ENCODE results near the gene TMEM238L.
"Not testable (repeated sequence)": the region's sequence is repeated elsewhere in the genome, so short reads cannot be mapped to it uniquely, and the experiment has no call there.

The TMEM238L gene, protein sequence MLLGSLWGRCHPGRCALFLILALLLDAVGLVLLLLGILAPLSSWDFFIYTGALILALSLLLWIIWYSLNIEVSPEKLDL

DNA sequence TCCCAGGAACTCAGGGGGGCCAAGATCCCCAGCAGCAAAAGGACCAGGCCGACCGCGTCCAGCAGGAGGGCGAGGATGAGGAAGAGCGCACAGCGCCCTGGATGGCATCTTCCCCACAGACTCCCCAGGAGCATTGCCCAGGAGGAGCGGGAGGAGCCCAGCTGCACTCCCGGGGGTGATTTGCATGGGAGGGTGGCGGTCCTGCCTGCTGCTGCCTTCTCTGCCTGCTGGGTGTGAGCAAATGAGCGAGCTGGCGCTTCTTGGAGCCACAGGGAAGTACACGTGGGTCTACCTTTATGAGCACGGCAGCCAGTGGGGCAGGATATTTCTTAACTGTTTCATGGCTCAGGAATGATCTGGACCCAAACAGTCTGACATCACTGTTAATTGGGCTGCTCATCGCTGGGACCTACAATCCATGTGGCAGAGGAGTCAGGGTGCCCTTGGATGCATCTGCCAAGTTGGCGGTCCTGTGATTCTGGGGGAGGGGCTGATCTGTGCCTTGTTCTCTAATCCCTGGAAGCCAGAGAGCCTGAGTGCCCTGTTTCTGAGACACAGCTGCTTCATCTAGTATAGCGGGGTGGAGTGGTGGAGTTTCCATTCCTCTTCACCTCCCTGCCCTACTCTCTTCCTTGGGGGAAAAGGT lies at the start of gene TMEM238L:
Gene TMEM238L (minus strand): TSS at position 270 of the 646 bp plus-strand sequence. CDS start 136 bp downstream, at position 134.
- peak; percentile 54 to 78 for DNase-seq

DNA sequence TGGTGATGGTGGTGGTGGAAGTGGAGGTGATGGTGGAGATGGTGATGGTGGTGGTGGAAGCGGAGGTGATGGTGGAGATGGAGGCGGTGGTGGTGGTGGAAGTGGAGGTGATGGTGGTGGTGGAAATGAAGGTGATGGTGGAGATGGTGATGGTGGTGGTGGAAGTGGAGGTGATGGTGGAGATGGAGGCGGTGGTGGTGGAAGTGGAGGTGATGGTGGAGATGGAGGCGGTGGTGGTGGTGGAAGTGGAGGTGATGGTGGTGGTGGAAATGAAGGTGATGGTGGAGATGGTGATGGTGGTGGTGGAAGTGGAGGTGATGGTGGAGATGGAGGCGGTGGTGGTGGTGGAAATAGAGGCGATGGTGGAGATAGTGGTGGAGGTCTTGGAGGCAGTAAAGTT lies 42.7 kb upstream of the TMEM238L start:
- not testable (repeated sequence) for DNase-seq

DNA sequence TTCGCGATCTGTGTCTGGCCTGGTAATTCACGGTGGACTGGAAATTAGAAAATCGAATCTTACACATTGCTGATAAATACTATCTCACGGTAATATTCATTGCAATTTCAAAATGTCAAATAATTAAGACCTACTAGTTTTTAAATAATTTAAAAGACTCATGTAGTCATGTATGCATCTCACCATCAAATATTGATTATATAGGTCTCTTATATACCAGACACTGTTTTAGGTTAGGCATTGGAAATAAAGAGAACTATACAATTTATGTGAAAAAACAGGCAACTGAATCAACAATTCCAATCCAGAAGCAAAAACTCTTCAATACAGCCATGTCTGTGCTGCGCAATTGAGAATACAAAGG lies 41.5 kb upstream of the TMEM238L start:
- DNase-seq = no peak

DNA sequence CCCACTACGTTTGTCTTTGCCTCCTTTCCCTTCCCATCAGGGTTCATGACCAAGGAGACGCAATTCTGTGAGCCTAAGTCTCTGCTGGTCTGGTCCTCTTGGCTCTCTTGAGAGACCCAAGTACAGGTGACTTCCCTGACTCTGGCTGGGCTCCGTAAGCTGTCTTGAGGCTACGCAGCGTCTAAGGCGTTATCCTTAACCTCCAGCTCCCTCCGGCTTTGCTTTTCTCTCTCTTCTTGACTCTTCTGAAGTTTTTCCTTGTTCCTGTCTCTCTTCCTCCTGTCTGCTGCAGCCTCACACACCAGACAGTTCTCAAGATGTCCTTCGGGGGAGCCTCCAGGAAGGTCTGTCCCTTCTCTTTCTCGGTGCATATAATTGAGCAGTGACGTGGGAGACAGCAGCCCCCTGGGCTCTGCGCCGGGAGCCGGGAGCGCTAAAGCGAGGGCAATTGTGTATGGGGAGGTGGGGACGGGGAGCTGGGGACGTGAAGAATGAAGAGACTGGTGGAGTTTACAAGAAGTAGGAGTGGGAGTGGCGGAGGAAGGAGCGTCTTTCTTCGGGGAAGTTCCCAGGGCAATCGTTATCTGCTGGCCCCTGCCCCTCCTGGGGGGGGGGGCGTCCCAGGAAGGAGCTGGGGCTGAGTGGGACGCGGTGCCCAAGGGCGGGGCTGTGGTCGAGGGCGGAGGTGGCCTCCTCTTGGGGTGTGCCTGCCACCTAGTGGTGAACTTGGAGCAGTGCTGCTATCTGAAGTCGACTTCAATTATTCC lies 40.9 kb upstream of the TMEM238L start:
- DNase-seq = peak; percentile 33 to 59

DNA sequence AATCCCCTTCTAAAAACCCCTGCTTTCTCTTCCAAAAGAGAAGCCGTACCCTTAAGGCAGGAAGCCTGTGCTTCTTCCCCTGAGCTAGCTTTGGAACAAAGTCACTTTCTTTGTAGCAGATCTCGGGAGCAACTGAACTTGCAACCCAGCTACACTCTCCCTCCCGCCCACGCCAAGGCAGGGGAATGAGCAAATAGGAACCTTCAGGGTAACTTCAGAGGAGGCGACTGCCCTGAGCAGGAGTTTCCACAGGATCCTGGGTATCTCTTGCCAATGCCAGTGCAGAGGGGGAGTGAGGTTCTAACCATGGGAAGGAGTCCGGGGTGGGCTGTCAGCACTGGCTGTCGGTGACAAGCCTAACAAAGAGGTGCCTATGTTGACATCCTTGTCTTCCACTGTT lies 39.9 kb upstream of the TMEM238L start:
- DNase-seq = no peak

DNA sequence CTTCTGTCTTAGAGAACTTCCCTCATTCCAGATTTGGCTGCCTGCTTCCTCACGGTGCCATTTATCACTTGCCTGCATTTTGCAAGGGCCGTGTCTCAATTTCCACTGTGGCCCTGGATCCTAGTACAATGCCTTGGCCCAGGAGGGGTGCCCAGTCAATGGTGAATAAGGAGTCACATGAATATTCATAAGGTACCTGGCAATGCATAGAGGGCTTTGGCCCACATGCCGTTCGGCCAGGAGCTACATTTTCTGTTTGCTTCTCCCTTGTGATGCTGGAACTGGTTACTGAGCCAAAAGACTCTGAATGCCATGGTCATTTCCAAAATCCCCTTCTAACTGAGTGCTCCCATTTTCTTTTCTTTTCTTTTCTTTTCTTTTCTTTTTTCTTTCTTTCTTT lies 38.8 kb upstream of the TMEM238L start:
- DNase-seq = no peak

DNA sequence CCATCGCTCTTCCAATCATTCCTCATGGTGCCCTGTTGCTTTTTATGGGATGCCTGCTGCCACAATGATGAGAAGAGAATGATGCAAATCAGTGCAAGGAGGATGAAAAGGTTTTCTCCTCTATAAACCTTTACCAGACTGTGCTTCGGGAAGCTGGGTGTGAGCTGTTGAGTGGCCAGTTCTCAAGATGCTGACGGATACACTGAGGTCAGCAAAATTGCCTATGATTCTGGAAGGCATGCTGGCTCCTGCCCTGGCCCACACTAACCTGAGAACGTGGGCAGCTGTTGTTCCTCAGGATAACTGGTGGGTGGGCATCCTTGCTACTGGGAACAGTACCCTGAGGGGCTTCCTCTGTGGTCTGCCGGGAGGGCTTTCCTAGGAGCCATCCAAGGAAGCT lies 34.8 kb upstream of the TMEM238L start:
- DNase-seq = no peak

DNA sequence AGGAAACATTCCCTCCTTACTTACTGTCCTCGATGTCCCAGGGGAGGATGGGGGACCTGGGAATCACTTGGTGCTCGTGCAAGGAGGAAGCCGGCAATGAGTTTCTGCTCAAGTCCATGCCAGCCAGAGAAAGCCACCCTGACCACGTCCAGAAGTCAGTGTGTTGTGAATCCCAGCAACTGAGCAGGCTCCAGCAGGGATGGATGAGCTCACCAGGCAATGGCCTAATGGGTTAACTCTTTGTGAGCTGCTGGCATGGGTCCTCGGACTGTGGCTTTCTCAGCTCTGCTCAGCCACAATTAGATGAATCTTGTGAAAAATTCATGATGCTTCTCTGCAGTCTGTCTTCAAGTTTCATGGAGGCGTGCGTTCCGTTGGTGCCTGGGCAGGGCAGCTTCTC lies 34.0 kb upstream of the TMEM238L start, which contains the start of gene PIRT:
Gene PIRT (minus strand): TSS at position 167 of the 400 bp plus-strand sequence. CDS start 12,442 bp downstream, outside the sequence.
- DNase-seq = no peak

DNA sequence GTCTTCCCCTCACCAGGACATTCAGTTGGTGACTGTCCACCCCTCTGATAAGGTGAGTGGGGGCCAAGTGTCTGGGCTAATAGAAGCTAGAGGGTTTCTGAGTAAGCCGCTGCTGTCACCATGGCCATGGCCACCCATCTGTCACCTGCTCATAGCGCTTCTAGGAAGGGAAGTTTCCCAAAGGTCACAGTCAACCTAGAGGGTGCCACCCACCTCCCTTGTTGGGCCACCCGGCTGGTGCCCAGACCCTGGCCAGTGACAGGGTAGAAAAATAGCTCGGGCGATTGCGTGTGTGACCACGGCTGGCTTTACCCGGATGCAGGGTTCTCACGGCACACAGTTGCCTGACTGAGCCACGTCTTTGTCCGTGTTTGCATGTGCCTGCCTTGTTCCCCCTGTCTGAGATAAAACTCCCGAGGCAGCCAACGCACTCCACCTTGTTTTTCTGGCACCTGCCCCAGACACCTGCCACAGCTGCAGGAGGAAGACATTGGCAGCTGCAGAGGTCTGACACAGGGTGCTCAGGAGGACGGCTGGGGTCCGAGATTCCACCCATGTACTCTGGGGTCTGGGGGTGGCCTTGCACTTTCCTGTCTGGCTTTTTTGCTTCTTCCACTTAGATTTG lies 33.2 kb upstream of the TMEM238L start:
- DNase-seq = no peak

DNA sequence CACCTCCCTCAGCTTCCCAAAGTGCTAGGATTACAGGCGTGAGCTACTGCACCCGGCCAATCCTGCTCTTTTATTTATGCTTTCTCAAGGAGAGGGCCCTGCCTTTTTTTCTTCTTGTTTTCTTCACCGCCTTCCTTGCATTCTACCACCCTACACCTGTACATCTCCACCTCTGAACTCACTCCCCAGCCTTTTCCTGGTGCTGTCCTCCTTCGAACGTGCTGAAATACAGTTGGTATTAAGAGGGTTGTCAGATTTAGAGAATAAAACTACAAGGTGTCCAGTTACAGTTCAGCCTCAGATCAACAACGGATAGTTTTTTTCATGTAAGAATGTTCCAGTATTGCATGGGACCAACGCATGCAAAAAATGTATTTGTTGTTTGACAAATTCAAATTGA lies 32.2 kb upstream of the TMEM238L start:
- no peak for DNase-seq

DNA sequence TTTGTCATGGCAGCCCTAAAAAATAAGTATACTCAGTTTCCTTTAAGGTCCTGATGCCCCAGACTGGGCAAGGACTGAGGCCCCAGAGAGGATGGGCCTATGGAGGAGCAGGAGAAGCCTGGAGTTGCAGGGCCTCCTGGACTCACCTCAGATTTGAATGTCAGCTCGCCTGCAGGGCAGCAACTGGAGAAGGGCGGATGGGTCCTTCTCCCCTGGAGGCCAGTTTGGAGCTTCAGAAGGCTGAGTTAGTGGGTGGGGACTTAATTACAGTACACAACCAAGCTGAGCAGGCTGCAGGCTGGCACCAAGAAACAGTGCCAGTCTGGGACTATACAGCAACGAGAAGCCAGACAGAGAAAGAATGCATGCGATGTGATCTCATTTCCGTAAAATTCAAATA lies 27.8 kb upstream of the TMEM238L start:
- DNase-seq = no peak

DNA sequence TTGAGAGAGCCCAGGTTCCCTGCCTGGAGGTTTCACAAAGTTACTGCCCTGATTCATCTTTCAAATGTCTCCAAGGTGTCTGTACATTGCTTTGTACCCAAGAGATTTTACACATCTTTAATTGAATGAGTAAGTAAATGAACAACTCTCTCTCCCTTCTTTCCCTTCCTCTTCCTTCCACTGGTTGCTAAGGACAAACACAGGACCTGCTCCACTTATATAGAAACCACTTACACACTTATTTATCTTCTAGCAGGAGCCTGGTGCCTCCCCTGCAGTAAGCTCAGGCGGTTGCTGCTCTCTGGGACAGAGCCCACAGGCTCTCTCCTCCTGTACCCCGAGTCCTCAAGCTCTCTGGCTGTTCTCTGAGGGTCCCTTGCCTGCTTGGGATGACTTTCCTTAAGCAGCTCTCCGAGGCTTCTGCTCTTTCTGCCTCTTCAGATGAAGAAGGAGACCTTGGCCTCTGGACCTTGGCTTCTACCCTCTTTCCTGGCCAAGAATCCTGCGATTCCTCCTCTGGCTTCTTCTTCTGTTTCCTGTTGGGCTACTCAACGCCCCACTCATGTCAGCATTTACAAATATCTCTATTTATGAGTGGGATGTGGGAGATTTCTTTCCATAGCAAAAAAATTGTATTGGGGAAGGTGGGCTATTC lies 24.1 kb upstream of the TMEM238L start:
- no peak for DNase-seq

DNA sequence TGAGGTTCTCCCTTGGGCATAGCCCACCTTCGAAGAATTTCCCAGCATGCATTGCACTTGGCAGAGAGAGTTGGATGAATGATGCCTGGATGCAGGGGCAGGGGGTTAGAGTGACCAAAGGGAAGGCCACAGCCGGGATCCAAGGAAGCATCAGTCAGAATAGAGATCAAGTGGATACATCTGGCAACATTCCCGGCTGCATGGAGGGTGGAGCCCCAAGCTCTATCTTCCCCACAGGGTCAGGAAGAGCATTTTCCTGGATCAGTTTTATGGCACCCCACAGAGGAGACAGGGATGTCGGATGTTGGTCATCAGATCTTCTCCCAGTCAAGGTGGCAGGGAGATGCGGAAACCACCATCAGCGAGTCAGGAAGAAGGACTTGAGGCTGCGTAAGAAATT lies 21.0 kb upstream of the TMEM238L start:
- DNase-seq = no peak

DNA sequence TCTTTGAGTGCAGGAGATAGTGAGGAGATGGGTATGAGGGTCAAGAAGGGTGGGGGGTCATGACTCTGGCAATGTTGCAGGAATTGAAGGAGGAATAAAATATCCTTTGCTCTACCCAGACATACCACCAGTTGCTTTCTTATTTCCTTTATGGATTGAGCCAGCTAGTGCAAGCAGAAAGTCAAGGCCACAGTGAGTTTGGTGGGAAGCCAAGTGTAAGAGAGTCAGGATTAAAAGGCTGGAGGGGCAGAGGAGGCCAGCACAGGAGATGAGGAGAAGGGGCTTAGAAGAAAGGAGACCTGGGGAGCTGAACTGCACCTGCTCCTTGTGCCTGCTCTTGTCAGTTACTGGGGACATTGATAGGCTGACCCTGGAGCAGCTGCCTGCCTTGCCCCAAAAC lies 17.9 kb upstream of the TMEM238L start:
- no peak for DNase-seq

DNA sequence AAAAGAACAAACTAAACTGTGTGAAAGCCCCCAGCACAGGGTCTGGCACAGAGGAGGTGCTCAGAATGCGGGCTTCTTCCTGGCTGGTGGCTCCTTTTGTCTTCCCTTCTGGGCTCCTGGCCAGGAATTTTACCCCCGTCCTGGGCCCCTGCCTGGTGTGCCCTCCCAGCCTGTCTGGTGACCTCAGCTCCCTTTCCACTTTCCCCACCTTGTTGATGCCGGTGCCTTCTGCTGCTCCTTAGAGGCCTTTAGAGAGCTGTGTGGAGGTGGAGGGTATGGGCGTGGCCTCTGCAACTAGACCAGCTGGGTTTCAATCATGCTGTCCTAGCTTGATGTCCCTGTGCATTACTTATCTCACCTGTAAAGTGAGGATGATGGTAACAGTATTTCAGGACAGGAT lies 17.2 kb upstream of the TMEM238L start:
- peak in 1 of 2 experiments; percentile 41 for DNase-seq

DNA sequence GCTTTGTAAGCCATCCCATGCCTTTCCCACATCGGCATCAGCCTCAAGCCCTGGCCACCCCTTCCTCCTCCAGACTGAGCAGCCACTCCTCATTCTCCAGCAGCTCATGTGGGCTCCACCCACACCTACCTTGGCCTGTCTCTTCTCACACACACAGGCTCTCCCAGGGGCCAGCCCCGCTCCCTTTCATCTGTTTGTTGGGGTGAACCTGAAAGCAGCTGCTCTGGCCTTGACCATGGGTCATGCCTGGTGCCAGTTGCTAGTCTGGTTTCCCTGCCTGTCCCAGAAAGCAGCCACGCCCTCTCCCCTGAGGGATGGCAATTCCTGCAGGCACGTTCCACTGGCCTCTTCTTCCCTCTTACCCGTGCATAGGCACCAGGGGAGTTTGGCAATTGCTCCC lies 11.4 kb upstream of the TMEM238L start:
- DNase-seq = no peak

DNA sequence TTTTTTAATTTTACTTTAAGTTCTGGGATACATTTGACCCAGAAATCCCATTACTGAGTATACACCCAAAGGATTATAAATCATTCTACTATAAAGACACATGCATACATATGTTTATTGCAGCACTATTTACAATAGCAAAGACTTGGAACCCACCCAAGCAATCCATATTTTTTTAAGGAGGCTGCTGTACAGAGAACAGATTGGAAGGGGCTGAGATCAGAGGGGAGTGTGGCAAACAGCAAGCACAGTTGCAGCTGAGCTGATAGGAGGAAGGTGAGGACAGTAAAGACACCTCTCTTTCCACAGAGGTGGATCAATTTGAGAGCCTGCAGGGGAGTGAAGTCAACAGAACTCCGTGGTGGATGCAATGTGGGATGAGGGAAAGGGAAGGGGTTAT lies 10.2 kb upstream of the TMEM238L start:
- peak in 1 of 2 experiments; percentile 2 for DNase-seq

DNA sequence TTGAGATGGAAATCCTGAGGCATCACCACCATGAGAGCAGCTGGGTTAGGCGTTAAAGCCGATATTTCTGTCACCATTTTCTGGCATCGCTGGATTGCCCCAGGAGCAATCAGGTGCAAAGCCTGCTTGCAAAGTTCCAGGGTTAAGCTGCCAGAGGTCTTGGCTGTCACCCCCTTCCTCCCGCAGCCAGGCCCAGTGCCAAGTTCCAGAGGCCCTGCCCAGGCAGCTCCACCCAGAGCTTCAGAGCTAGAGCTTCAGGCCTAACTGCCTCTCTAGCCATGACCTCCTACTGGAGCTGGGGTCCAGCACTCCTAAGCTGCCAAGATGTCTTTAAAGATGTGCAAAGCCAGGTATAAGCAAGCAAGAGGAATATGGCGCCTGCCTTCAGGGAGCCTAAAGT lies 8.8 kb upstream of the TMEM238L start:
- no peak for DNase-seq

DNA sequence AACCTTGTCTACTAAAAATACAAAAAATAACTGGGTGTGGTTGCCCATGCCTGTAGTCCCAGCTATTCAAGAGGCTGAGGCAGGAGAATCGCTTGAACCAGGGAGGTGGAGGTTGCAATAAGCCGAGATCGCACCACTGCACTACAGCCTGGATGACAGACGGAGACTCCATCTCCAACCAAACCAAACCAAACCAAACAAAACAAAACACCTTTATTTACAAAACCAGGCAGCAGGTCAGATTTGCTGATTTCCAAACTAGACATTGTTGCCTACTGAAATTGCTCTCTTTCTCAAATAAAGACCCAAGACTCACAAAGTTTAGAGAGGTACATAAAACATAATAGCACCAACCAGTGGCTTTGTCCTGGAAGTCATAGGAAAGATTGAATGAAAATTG lies 5.7 kb upstream of the TMEM238L start:
- DNase-seq = no peak

DNA sequence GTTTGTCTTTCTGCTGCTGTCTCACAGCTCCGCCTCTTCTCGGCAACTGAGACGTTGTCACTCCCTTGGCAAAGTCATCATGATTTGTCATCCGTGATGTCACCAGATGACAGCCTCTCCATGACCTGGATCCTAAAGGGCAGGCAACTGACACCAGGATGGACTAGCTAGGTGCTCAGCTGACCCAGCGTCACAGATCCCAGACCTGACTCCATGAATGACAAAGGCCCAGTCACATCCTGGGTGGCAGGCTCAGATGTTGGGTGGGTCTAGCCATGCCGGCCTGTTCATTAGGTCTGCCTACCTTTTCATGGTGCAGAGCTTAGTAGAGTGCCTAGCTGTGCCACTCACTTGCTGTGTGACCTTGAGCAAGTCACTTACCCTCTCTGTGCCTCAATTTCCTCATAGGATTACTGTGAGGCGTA lies 3.8 kb upstream of the TMEM238L start:
- DNase-seq = no peak

DNA sequence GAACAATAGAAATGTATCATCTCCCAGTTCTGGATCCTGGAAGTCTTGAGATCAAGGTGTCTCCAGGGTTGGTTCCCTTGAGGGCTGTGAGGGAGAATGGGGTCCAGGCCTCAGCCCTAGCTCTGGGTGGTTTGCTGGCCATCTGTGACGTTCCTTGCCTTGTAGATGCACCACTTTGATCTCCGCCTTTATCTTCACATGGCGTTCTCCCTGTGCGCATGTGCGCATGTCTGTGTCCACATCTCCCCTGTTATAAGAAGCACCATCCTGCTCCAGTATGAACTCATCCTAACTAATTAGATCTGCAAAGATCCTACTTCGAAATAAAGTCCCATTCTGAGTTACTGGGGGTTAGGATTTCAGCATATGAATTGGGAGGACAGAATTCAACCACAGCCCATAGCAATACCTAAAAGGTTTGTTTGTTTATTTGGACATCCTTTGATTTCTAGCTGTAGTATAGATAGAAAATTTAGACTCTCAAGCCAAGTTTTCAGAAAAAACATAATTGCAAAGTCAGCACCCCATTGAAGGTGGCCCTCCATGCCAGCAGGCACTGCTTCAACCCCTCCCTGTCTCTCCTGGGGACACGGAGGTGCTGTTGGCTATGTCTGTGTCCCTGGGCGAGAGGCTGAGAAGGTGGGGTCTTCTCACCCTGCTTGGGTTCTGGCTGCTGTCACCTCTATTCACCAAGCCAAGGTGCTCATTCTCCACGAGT lies 2.8 kb upstream of the TMEM238L start:
- DNase-seq = no peak

DNA sequence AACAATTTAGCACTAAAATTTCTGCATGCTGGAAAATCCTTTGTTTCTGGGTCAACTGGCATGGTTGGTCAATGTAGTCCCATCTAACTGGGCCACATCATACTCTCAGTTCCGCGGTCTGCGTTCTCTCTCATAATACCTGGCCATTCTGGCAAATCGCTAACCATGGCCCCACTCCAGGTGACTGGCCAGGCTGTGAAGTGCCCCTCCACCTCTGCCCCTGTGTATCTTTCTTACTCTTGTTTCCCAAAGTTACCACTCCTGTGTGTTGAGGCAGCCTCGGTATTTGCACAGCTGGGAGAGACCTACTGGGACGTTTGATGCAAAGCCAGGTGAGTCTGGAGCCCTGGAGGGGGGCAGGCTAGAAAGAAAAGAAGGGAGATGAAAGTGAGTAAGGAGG lies 2.0 kb upstream of the TMEM238L start:
- no peak for DNase-seq

DNA sequence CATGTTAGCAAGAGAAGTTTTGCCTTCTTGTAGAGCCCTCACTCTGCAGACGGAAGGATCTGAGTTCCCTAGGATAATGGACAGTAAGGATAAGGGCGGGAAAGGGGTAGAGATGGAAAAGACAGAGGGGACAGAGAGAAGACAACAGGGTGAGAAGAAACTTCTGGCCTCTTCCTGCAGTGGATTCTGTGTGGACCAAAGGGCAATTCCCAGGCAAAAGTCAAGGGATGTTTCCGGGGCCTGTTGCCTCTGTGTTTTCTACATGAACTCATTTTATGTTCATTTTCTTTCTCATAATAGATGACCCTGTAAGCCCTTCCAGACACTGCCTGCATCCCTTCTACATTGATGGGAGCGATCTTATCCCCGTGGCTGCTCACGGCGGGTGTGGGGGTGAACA lies 647 bp upstream of the TMEM238L start:
- no peak for DNase-seq

All from NCI-H524 (cell line).